ENCODE measurements around the gene RXRG.
A peak's percentile ranks its signal among the peaks of the same experiment; 100 is the strongest.

RXRG gene

DNA sequence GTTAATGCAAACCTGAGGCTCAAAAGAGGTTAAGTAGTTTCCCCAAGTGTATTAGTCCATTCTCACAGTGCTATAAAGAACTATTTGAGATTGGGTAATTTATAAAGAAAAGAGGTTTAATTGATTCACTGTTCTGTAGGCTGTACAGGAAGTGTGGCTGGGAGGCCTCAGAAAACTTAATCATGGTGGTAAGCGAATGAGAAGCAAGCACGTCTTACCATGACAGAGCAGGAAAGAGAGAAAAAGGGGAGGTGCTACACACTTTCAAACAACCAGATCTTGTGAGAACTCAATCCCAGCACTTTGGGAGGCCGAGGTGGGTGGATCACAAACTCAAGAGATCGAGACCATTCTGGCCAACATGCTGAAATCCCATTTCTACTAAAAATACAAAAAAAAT lies 38.5 kb upstream of the RXRG start:
- DNase-seq (ENCODE audit: extremely low read depth, low read depth): no peak
- TF ChIP-seq, protein P1, sequence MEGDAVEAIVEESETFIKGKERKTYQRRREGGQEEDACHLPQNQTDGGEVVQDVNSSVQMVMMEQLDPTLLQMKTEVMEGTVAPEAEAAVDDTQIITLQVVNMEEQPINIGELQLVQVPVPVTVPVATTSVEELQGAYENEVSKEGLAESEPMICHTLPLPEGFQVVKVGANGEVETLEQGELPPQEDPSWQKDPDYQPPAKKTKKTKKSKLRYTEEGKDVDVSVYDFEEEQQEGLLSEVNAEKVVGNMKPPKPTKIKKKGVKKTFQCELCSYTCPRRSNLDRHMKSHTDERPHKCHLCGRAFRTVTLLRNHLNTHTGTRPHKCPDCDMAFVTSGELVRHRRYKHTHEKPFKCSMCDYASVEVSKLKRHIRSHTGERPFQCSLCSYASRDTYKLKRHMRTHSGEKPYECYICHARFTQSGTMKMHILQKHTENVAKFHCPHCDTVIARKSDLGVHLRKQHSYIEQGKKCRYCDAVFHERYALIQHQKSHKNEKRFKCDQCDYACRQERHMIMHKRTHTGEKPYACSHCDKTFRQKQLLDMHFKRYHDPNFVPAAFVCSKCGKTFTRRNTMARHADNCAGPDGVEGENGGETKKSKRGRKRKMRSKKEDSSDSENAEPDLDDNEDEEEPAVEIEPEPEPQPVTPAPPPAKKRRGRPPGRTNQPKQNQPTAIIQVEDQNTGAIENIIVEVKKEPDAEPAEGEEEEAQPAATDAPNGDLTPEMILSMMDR (IDR thresholded peaks at IDR 0.05; ENCODE audit: low read depth, low read length, missing control alignments): no peak
- no peak overlapping the region for H3K4me3 ChIP-seq (replicated peaks; ENCODE audit: low read depth, low read length)

DNA sequence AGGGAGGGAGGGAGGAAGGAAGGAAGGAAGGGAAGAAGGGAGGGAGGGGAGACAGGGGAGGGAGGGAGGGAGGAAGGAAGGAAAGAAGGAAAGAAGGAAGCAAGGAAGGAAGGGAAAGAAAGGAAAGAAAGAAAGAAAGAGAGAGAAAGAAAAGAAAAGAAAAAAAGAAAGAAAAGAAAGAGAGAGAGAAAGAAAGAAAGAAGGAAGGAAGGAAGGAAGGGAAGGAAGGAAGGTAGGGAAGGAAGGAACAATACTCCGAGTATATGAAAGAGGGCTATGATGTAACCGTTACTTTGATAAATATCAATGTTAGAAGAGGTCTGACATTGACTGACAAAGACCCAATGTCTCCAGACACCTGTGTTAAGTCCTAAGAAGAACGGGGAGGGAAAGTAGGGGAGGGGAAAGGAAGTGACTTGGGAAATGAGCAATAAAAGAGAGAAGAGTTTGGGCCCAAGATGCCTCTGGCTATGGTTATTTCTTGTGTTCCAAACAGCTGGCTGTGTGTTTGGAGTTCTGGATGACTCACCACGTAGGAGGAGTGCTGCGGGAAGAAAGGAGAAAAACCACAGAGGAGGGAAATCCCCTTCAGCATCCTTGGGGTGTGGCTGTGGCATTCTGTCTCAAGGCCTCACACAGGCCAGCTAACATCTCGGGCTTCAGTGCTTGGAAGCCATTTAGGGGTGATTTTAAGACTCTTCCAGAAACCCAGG lies 37.0 kb upstream of the RXRG start:
- DNase-seq (ENCODE audit: extremely low read depth, low read depth): peak; percentile 95
- H3K4me3 ChIP-seq (replicated peaks; ENCODE audit: low read depth, low read length): no peak overlapping the region
- TF ChIP-seq, protein P1 (IDR thresholded peaks at IDR 0.05; ENCODE audit: low read depth, low read length, missing control alignments): no peak

DNA sequence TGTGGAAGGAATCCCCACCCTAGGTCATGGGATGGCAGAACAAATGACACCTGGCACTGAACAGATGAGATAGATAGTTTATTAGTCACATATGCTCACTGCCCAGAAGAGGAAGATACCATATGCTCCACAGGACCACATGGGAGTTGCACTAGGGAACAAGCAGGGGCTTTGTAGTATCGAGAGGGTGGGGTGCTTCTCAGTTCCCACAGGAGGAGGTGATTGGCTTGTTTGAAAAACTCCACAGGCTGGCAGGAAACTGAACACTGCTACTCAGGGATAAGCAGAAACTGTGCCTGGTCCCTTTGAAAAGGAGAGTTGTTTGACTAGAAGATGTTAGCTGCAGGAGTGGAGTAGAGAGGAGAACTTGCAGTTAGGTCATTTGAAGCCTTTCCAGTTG lies 31.9 kb upstream of the RXRG start:
- TF ChIP-seq, protein P1 (IDR thresholded peaks at IDR 0.05; ENCODE audit: low read depth, low read length, missing control alignments): no peak
- DNase-seq (ENCODE audit: extremely low read depth, low read depth): no peak
- H3K4me3 ChIP-seq (replicated peaks; ENCODE audit: low read depth, low read length): no peak overlapping the region

DNA sequence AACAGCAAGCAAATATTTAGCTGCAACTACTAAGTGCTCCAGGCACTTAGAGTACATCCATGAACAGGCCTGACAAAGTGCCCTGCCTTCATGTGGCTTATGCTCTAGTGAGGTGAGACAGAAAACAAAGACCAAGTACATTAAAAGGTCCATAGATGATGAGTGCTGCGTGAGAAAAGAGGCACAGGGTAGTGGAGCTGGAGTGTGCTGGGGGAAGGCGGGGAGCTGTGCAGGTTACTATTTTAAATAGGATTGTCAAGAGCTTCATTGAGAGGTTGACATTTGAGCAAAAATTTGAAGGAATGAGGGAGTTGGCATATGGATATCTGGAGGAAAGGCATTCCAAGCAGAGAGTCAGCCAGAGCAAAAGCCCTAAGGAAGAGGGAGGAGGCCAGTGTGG lies 29.3 kb upstream of the RXRG start:
- H3K4me3 ChIP-seq (replicated peaks; ENCODE audit: low read depth, low read length): no peak overlapping the region
- no peak for DNase-seq (ENCODE audit: extremely low read depth, low read depth)
- TF ChIP-seq, protein P1 (IDR thresholded peaks at IDR 0.05; ENCODE audit: low read depth, low read length, missing control alignments): no peak

DNA sequence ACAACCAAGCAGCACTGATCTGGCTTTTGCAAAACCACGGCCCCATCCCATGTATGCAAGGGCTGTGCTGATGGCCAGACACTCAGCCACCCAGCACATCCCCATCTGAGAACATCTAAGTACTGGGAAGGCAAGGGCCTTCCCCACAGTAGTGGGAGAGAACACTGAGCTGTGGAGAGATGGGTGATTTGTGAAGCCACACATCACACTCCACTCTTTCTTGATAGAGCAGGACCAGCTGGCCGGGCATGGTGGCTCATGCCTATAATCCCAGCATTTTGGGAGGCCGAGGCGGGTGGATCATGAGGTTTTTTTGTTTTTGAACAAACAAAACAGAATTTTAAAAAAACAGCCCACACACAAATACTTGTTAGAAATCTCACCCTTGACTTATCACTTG lies 28.2 kb upstream of the RXRG start:
- TF ChIP-seq, protein P1 (IDR thresholded peaks at IDR 0.05; ENCODE audit: low read depth, low read length, missing control alignments): no peak
- DNase-seq (ENCODE audit: extremely low read depth, low read depth): no peak

DNA sequence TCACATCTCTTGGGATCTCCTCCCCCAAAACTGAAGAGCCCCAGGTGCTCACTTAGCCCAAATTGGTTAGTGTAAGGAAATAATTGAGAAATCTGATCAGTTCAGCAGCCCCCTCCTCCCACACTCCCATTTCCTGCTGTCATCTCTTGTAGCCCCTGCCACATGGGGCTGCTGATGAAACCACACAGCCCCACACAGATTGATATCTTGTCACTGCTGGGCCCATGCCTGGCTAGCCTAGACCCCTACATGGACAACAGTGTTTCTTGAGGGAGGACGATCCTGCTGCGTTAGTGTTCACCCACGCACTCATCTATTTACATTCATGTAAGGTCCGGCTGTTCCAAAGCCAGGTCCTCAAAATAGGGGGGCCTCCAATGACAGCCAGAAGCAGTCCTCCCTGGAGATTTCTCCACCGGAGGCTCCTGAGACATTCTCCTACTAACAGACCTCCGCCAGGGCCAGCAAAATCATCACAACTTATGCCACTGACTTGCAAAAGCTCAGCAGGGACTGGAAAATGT lies 23.9 kb upstream of the RXRG start:
- TF ChIP-seq, protein P1 (IDR thresholded peaks at IDR 0.05; ENCODE audit: low read depth, low read length, missing control alignments): no peak
- DNase-seq (ENCODE audit: extremely low read depth, low read depth): no peak
- H3K4me3 ChIP-seq (replicated peaks; ENCODE audit: low read depth, low read length): no peak overlapping the region

More for the DNA sequence above, 28.2 kb upstream of the RXRG start:
- H3K4me3 ChIP-seq (replicated peaks; ENCODE audit: low read depth, low read length): no peak overlapping the region
